HCT116 (cell line): ENCODE data around the gene EPHA6. TPM values are rescaled to one million over a fixed set of nuclear protein-coding genes. Genes with fewer than 3 reads are reported as not detected.

Experiments used
- ATAC-seq: fragments of 200-7000 bp; cut with Tn5 transposase; 2 replicates; pipeline ENCODE4 v1.9.1; 2020; ENCODE audit warnings: mild to moderate bottlenecking, moderate library complexity
- BruUV-seq: library from RNA; stranded (reverse); fragments of 400-500 nt; replicated peaks from 2 replicates; lab custom pipeline; 2021; lab: Mats Ljungman, UMichigan
- CTCF ChIA-PET: fragments of 300-600 bp; sonication (Branson Sonifier 250); formaldehyde crosslinking; loops from one replicate; lab custom pipeline; 2021; ENCODE audit warnings: antibody characterized with exemption; lab: Charles Lee
- POLR2A ChIA-PET: fragments of 300-600, 350-600 bp; sonication (Branson Sonifier 250); formaldehyde crosslinking; loops from one replicate; lab custom pipeline; 2021; ENCODE audit warnings: antibody characterized with exemption; lab: Charles Lee
- RAD21 ChIA-PET, 2 experiments: fragments of 300-600 bp; sonication (Branson Sonifier 250); formaldehyde crosslinking; loops; one replicate each; lab custom pipeline; 2023; ENCODE audit warnings: low total read pairs in 2 of 2; ENCODE audit not compliant: uncharacterized antibody in 2 of 2, unreplicated experiment in 2 of 2, low non-redundant PET in 1 of 2; lab: Charles Lee
- DNase-seq: peaks from one replicate; pipeline ENCODE4 v3.0.0-alpha.2; 2010; ENCODE audit warnings: low read depth, low spot score
- H2AFZ ChIP-seq: fragments of 200-600 bp; shearing (Covaris generic), sonication (generic); 2 replicates; pipeline ENCODE4 v1.6.1; 2017; ENCODE audit warnings: low read depth, mixed run types, mixed read lengths, antibody characterized with exemption, low read length; ENCODE audit not compliant: poor library complexity, severe bottlenecking
- H3K27ac ChIP-seq: 2 replicates; pipeline ENCODE4 v1.5.1; 2012; ENCODE audit warnings: low read depth, low read length
- H3K27me3 ChIP-seq: fragments of 200-600 bp; sonication (generic); 2 replicates; pipeline ENCODE4 v1.6.1; 2016; ENCODE audit warnings: mixed run types, low read length, mixed read lengths; ENCODE audit not compliant: insufficient read depth
- H3K36me3 ChIP-seq, 2 experiments: fragments of 200-500 bp in 1 of 2; fragments of 200-600 bp in 1 of 2; sonication (Bioruptor generic) in 1 of 2; sonication (generic) in 1 of 2; 2 replicates each; pipeline versions ENCODE4 v1.5.1 to v1.6.1; 2014 to 2016; ENCODE audit warnings: low read length in 2 of 2, inconsistent platforms in 1 of 2, mixed read lengths in 1 of 2, mixed run types in 1 of 2; ENCODE audit not compliant: insufficient read depth in 2 of 2, control insufficient read depth in 1 of 2
- H3K4me1 ChIP-seq, 2 experiments: fragments of 200-600 bp in 1 of 2; sonication (generic) in 1 of 2; 2 replicates each; pipeline versions ENCODE4 v1.5.1 to v1.6.1; 2012 to 2017; ENCODE audit warnings: low read length in 2 of 2, inconsistent platforms in 1 of 2, mild to moderate bottlenecking in 1 of 2, mixed read lengths in 1 of 2, mixed run types in 1 of 2, moderate library complexity in 1 of 2; ENCODE audit not compliant: insufficient read depth in 2 of 2, control insufficient read depth in 1 of 2
- H3K4me2 ChIP-seq: fragments of 200-600 bp; sonication (generic); 2 replicates; pipeline ENCODE4 v1.6.1; 2017; ENCODE audit warnings: mixed run types, low read length, mixed read lengths
- H3K4me3 ChIP-seq, 2 experiments: fragments of 200-600 bp in 1 of 2; sonication (generic) in 1 of 2; replicated peaks in 1 of 2; 2 replicates each; pipeline ENCODE4 v1.5.1; 2011 to 2016; ENCODE audit warnings: low read length in 2 of 2, control low read depth in 1 of 2, low read depth in 1 of 2, mild to moderate bottlenecking in 1 of 2, mixed read lengths in 1 of 2, mixed run types in 1 of 2
- H3K79me2 ChIP-seq: fragments of 200-600 bp; sonication (generic); 2 replicates; pipeline ENCODE4 v1.6.1; 2017; ENCODE audit warnings: mild to moderate bottlenecking, mixed run types, low read length, moderate library complexity, mixed read lengths; ENCODE audit not compliant: insufficient read depth
- H3K9ac ChIP-seq: fragments of 200-600 bp; sonication (generic); 2 replicates; pipeline ENCODE4 v1.6.1; 2016; ENCODE audit warnings: low read length, mixed read lengths
- H3K9me2 ChIP-seq: fragments of 200-600 bp; sonication (generic), shearing (Covaris generic); 2 replicates; pipeline ENCODE4 v1.6.1; 2017; ENCODE audit warnings: mixed run types, mild to moderate bottlenecking, moderate library complexity; ENCODE audit not compliant: insufficient read depth
- H3K9me3 ChIP-seq, 2 experiments: fragments of 200-500 bp in 1 of 2; fragments of 200-600 bp in 1 of 2; sonication (Bioruptor generic) in 1 of 2; sonication (generic) in 1 of 2; 2 replicates each; pipeline ENCODE4 v1.6.1; 2014 to 2017; ENCODE audit warnings: low read length in 2 of 2, mixed read lengths in 2 of 2, inconsistent platforms in 1 of 2, low read depth in 1 of 2, mild to moderate bottlenecking in 1 of 2, mixed run types in 1 of 2, moderate library complexity in 1 of 2; ENCODE audit not compliant: control insufficient read depth in 1 of 2, insufficient read depth in 1 of 2
- H4K20me1 ChIP-seq: fragments of 200-600 bp; sonication (generic), shearing (Covaris generic); 2 replicates; pipeline ENCODE4 v1.6.1; 2017; ENCODE audit warnings: mixed run types, mild to moderate bottlenecking, moderate library complexity; ENCODE audit not compliant: insufficient read depth
- ATF3 ChIP-seq: IDR thresholded peaks from 2 replicates; pipeline ENCODE4 v1.6.1; 2012
- CBX3 ChIP-seq: IDR thresholded peaks from 2 replicates; pipeline ENCODE4 v1.6.1; 2012; ENCODE audit warnings: low read depth
- CTCF ChIP-seq, 3 experiments: fragments of 200-600 bp in 1 of 3; sonication (generic) in 1 of 3; IDR thresholded peaks in 2 of 3; conservative IDR thresholded peaks in 1 of 3; 2 replicates each; pipeline ENCODE4 v1.5.1; 2012 to 2017; ENCODE audit warnings: low read depth in 2 of 3, low read length in 2 of 3, antibody characterized with exemption in 1 of 3, borderline replicate concordance in 1 of 3, control low read depth in 1 of 3, mild to moderate bottlenecking in 1 of 3, mixed read lengths in 1 of 3, mixed run types in 1 of 3, moderate library complexity in 1 of 3; ENCODE audit not compliant: insufficient read depth in 1 of 3
- EGR1 ChIP-seq: IDR thresholded peaks from 2 replicates; pipeline ENCODE4 v1.6.1; 2012; ENCODE audit warnings: low read depth
- ELF1 ChIP-seq: IDR thresholded peaks from 2 replicates; pipeline ENCODE4 v1.6.1; 2012; ENCODE audit warnings: low read depth, borderline replicate concordance
- EZH2phosphoT487 ChIP-seq: fragments of 200-600 bp; IDR thresholded peaks from 2 replicates; pipeline ENCODE4 v1.6.1; 2018; ENCODE audit warnings: antibody characterized with exemption, borderline replicate concordance
- JUND ChIP-seq: IDR thresholded peaks from 2 replicates; pipeline ENCODE4 v1.6.1; 2012
- POLR2AphosphoS5 ChIP-seq: IDR thresholded peaks from 2 replicates; pipeline ENCODE4 v1.6.1; 2011; ENCODE audit warnings: mild to moderate bottlenecking, low read depth, low read length, moderate library complexity
- RAD21 ChIP-seq: IDR thresholded peaks from 2 replicates; pipeline ENCODE4 v1.6.1; 2012; ENCODE audit warnings: low read depth, mild to moderate bottlenecking
- REST ChIP-seq: IDR thresholded peaks from 2 replicates; pipeline ENCODE4 v1.6.1; 2012; ENCODE audit warnings: low read depth
- SP1 ChIP-seq: IDR thresholded peaks from 2 replicates; pipeline ENCODE4 v1.6.1; 2012; ENCODE audit warnings: low read depth
- SRF ChIP-seq: IDR thresholded peaks from 2 replicates; pipeline ENCODE4 v1.6.1; 2012; ENCODE audit warnings: low read depth
- TCF7L2 ChIP-seq: IDR thresholded peaks from 2 replicates; pipeline ENCODE4 v1.7.0; 2011; ENCODE audit warnings: borderline replicate concordance, inconsistent platforms; ENCODE audit not compliant: insufficient read depth, insufficient read length; ENCODE audit errors: extremely low read depth
- ZNF274 ChIP-seq: fragments of 200-500 bp; sonication (Bioruptor generic); IDR thresholded peaks from 2 replicates; pipeline ENCODE4 v1.6.1; 2014; ENCODE audit warnings: mild to moderate bottlenecking, low read depth, low read length, inconsistent platforms
- intact Hi-C: fragments of 100-400 bp; cut with micrococcal nuclease; formaldehyde crosslinking; loops from 2 replicates; pipeline ENCODE4 v1.10.0; 2022
- total RNA-seq: library from RNA; stranded (reverse); gene quantifications from one replicate; pipeline ENCODE4 v1.2.1, GENCODE V29; 2021; ENCODE audit not compliant: unreplicated experiment

Gene EPHA6
- total RNA-seq, 1 experiment from 2014 or later = not detected

- Histone ChIP-seq H3K4me2 (no peak overlapping the region), H4K20me1 (no peaks in the 10 kb centered on the region), H3K27me3 (no peaks in the 10 kb centered on the region), H3K9me3 (peaks cover 0 to 5% of the 10 kb centered on the region in 2 experiments; a peak in 2 of 4 replicates), H3K9ac (no peak overlapping the region), H3K4me1 (no peaks in the 10 kb centered on the region), H2AFZ (no peak overlapping the region), H3K9me2 (no peaks in the 10 kb centered on the region), H3K36me3 (no peaks in the 10 kb centered on the region), H3K79me2 (no peaks in the 10 kb centered on the region), H3K27ac (no peak overlapping the region), H3K4me3 (no peak overlapping the region)
- TF ChIP-seq JUND (no peak), EGR1 (no peak), CTCF (IDR thresholded peaks at IDR 0.05 in 2 of 3, conservative IDR thresholded peaks at IDR 0.05 in 1 of 3; ENCODE audit: borderline replicate concordance in 1 of 3, insufficient read depth in 1 of 3, low read depth in 2 of 3, low read length in 2 of 3) (no peak), ATF3 (no peak), ZNF274 (no peak), POLR2AphosphoS5 (no peak), SRF (no peak), SP1 (no peak), EZH2phosphoT487 (no peak), CBX3 (no peak), ELF1 (no peak), REST (no peak), TCF7L2 (no peak), RAD21 (no peak)
- ATAC-seq (no peak), DNase-seq (no peak)
- POLR2A ChIA-PET = no interaction called here
- CTCF ChIA-PET = no interaction called here
- RAD21 ChIA-PET = no interaction called here
- intact Hi-C loops = no loop called here
- BruUV-seq = no TSS peak
Observed at GRCh38 chr3:96814651-96815567, 515 bp downstream of the EPHA6 start.
